ENCODE data around the gene CCNE1.

CCNE1 gene

DNA sequence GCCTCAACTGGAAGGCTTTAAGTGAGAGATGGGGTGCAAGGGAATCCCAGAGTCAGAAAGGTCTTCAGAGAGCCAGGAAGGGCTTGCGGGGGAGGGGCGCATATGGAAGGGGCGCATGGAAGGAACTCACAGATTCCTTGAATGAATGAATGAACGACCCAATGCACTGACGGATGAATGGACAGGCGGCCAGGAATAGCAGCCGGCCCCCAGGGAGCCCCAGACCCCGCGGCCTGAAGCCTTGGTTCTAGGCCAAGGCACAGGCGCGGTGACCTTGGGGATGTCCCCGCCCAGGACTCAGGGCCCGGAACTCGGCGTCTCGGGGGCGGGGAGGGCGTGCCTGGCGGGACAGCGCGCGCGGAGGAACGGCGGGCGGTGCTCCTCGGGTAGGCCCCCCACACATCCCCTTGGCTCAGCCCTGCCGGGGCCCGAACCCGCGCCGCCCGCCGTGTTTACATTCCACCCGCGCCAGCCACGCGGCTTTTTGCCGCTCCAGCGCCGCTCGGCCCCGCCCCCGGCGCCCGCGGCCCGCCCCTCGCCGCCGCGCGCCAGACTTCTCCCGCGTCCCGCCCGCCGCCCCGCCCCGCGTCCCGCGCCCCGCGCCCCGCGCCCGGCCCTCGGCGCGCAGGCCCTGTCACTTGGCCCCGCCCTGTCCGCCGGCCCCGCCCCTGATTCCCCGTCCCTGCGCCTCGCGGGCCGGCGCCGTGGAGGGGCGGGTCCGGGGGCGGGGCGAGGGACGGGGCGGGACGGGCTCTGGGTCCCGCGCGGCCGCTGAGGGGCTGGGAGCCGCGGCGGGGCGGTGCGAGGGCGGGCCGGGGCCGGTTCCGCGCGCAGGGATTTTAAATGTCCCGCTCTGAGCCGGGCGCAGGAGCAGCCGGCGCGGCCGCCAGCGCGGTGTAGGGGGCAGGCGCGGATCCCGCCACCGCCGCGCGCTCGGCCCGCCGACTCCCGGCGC, at the start of gene CCNE1:
TSS of gene CCNE1 (plus strand) at position 867 of the 955 bp plus-strand sequence. CDS start 565 bp downstream, outside the sequence.
- peak; percentile 38 for DNase-seq

DNA sequence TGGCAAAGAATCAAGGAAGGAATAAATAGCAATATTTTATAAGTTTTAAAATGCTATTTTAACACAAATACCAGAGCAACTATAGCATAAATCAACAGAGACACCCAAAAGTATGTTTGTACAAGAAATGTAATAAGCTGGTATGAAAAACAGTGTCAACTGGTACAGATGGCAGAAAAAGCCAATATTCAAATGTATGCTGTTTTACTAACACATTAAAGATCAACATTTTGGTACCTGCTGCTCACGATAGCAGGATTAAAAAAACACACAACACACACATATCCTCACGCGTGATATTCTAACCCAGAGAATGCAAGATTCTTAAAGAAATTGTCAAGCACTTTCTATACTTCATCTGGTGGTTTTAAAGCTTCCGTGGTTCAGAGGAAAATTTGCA, 48.6 kb upstream of the CCNE1 start:
- DNase-seq = no peak

DNA sequence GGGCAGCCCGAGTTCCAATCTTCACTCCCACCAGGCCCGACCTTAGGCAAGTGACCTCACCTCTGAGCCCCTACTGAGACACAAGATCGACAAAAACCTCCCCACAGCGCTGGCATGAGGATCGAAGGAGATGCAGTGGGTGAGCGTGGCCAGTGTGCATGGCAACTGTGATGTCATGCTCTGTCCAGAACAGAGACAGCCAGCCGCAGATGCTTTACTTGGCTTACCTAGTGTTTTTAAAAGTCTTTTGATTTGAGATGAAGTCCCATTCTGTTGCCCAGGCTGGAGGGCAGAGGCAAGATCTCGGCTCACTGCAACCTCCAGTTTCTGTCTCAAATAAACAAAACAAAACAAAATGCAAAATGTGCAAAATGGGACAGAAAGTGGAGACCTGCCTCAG, 47.4 kb upstream of the CCNE1 start:
- DNase-seq = no peak

DNA sequence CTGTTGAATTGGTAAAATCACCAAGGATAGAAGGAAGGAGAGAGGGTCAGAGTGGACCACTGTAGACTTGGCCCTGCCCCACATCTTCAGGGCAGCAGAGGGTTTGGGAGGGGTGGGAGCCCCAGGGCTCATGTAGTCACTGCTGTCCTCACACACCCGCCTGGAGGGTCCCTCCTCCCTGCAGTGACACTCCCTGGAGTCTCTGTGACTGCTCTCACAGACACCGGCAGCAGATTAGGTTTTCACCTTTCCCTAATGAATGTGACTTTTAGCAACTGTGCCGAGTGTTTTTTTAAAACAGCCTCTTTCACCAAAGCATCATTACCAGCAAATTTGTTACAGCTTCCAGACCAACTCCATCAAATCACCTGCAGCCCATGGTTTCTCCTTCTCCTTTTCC, 45.7 kb upstream of the CCNE1 start:
- DNase-seq = no peak

DNA sequence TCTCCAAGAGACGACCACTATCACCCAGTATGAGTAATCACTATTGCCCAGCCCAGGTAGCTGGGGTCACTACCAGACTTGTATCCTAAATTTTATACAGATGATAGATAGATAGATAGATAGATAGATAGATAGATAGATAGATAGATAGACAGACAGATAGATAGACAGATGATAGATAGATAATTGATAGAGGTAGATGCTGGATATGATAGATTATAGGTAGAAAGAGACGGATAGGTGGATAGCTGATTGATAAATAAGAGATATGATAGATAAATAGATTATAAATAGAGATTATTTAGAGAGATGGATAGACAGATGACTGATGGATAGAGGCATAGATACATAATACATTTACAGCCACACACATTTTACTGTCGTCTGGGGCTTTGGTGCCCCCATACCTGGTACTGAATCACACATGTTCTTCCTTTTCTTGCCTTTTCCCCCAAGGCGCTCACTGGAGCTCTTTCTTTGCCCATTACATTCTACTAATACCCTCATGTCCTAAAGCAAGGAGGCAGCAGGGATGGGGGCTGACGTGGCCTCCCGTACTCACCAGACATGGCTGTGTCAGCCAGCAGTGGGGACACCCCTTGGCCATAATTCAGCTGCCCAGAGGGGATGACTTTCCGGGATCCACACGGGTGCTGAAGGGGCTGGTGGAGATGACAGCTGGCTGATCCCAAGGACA, 44.6 kb upstream of the CCNE1 start:
- DNase-seq = no peak

DNA sequence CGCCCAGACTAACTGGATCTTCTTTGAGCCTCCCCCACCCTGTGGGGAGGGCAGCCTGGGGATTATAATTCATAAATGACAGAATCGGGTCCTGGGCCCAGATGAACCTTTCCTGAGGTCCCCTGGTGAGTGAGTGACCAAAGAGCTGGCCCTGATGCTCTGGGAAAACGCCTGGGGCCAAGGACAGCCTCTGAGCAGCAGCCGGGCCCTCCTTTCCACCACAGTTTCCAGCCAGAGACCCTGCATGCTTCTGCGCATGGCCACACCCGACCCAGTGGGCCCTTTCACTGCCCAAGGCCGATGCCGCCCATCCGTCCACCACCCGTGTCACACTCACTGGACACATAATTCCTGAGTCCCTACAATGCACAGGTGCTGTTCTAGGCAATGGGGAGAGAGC, 43.6 kb upstream of the CCNE1 start:
- DNase-seq = no peak

DNA sequence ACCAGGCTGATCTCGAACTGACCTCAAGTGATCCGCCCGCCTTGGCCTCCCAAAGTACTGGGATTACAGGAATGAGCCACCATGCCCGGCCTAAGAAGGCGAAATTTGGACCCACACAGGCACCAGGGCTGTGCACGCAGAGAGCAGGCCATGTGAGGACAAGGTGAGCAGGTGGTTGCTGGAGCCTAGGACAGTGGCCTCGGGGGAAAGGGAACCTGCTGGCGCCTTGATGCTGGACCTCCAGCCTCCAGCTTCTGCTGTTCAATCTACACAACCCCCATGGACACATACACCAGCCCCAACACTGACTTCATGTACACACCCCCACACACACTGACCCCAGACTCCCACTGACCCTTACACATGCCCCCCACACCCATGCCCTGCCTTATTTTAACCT, 41.8 kb upstream of the CCNE1 start:
- no peak for DNase-seq

DNA sequence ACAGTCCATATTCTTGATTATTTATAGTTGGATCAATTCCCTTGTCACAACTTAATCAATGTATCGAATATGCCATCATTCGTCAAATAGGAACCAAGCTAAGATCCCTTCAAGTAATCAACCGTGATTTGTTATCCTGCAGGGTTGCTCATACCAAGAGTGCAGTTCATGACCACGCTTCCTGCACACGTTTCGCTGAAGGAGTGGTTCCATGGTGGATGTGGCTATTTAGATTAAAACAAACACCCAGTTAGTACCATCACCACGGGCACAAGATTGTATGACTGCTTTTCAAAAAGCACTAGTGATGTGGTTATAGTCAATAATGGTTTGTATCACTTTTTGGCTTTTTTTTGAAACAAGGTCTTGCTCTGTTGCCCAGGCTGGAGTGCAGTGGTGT, 41.1 kb upstream of the CCNE1 start:
- no peak for DNase-seq

DNA sequence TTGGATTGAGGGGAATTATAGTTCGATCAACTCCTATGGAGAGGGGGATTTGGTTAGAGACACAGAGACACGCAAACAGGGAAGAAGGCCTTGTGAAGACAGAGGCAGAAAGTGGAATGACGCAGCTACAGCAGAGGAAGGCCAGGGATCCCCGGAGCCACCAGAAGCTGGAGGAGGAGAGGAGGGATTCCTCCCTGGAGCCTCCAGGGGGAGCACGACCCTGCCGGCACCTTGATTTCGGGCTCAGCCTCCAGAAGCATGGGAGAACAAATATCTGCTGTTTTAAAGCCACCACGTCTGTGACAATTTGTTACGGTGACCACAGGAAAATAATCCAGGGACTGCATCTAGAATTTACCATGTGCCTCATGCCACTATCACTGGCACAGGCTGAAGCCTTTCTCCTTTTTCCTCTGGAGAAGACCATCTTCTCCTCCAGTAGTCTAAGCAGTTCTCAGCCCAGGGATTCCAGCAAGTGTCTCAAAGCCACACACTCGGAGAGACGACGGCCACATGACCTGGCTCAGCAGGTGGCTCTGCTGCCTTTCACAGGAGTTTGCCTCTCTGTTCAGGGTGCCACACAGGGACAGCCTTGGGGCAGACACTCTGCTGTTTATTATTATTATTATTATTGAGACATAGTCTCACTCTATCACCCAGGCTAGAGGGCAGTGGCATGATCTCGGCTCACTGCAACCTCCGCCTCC, 39.9 kb upstream of the CCNE1 start:
- DNase-seq = no peak

DNA sequence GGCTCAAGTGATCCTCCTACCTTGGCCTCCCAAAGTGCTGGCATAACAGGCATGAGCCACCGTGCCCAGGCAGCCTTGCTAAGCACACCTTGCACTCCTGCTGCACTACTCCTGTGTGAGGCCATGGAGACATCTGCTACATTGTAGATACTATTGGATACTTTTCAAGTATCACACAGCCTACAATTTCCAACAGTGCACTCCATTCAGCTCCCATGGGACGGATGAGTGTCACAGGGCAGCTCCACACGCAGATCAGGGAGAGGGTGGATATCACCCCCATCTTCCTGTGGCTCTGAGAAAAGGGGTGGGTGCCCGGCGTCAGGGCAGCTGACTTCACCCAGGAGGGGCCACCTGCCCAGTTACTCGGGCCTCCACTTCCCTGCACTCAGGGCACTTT, 39.1 kb upstream of the CCNE1 start:
- no peak for DNase-seq

DNA sequence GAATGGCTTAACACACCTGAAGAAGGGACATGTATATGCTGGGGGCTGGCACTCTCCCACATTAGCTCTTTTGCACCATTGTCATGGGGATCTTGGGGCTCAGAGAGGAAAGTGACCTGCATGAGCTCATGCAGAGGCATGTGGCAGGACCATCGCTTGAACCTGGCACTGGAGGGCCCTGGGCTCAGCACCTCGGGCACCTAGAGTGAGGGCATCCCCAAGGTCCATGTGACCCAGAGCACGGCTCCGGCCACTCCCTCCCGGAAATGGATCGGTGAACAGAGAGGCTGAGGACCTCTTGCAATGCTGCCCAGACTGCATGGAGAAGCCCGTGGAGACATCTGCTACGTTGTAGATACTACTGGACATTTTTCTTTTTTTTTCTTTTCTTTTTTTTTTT, 38.6 kb upstream of the CCNE1 start:
- no peak for DNase-seq

DNA sequence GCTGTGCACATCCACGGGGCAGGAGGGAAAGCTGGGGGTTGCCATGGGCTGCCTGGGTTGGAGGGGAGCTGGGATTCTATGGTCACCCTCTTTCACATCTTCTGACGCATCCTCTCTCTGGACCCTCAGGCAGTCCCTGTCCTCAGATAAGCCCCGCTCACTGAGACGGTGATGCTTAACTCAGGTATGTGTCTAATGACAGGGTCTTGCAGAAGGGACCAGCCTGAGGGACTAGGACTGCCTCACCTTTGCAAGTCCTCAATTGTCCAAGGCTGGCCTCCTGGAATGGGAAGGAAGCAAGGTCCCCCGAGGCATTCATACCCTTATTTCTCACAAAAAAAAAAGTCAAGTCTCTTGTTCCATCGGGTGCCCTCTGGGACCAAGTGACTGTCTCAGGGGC, 37.7 kb upstream of the CCNE1 start:
- no peak for DNase-seq

DNA sequence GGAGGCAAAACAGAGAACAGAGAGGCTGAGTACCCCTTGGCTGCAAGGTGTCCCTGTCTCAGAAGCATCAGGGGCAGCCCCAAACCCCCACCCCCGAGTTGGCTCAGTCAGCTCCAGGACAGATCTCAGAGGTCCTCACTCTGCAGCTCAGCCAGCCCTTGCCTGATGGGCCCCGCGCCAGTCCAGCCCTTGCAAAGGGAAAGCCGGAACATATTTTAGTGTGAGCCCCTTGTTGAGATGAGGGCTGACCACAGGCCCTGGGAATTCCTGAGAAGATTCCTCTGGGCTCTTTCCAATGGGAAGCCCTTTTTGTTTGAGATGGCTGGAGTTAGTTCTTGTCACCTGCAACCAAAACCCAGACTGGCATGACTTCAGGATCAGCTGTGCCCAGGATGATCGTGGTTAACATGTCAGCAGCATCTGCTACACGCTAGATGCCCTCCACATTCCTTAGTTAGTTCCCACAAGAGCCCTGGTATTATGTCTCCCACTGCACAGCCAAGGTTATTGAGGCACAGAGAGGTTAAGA, 33.9 kb upstream of the CCNE1 start:
- DNase-seq = no peak

DNA sequence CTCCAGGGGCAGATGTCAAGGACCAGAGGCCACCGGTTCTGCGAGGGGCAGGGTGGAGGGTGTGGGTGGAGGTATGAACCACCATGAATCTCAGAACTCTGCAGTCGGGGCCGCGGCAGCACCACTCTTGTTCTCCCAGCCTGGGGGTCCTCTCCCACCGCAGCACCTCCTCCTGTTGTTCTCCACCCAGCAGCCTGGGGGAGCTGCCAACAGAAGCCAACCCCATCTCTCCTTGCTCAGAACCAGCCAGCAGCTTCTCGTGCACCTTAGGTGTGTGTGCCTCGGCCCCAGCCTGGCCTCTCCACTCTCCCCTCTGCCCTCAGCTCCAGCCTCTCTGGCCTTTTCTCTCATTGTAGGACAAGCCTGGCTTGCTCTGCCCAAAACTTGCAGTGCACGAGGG, 31.9 kb upstream of the CCNE1 start:
- no peak for DNase-seq

DNA sequence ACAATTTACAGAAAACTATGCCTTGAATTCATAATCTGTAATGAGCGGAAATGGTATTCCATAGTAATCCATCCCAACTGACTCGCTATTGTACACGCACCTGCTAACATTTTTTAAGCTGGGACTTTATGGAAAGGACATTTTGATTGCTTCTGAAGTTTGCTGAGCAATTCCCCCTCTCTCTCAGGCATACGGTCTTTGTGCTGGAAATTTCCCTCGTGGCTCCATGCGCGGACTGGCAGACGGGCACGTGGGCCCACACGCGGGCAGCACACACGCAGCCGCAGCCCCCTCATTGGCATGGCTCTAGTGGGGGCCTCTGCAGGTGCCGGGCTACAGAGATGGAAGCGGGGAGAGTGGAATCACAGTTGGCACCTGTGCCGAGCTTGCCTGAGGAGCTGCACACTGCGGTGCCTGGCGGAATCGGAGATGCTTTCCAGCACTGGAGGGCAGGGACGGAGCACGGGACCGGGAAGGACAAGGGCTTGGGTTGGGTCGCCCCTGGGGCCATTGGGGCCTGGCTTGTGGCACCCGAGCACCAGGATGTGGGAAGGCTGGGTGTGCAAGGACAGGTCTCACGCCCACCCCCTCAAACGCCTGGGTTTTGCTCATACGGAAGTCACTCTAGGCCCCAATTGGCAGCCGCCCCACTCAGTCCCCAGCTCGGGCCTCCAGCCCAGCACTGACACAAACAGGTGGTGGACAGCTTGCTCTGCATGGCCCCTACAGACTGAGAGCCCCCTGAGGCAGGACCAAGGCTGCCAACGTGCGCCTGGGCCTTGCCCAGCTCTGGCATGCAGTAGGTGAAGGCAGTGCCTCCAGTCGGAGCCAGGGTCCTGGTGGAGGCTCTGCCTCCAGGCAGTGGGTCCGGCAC, 30.2 kb upstream of the CCNE1 start:
- DNase-seq = no peak

DNA sequence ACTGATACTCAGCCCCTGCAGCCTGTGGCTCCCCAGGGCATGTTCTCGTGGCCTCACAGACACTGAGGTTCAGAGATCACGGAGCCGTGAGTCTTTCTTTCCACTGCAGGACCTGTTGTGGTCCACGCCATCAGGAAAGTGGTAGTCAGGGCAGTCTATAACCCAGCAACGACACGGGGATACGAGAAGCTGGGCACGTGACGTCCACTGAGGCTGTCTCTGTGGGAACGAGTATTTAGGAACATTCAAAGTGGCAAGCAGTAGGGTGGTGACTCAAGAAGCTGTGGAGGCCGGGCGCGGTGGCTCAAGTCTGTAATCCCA, 29.6 kb upstream of the CCNE1 start:
- no peak for DNase-seq

DNA sequence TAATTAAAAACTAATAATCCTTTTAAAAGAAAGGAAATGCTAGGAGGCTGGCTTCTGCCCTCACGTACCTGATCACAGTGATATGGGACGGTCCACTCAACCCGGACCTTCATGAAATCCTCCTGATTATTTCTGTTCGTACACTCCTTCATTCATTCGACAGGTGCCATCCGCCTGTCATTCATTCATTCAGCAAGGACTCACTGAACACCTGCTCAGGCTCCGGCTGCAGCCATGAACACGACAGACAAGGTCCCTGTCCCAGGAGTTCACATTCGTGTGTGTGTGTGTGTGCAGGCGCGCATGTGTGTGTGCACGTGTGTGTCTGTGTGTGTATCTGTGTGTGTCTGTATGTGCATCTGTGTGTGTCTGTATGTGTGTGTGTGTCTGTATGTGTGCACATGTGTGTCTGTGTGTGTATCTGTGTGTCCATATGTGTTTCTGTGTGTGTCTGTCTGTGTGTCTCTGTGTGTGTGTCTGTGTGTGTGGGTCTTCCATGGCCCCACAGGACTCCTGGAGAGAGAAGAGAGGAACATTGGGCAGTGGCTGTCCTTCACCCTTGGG, 28.1 kb upstream of the CCNE1 start:
- no peak for DNase-seq

DNA sequence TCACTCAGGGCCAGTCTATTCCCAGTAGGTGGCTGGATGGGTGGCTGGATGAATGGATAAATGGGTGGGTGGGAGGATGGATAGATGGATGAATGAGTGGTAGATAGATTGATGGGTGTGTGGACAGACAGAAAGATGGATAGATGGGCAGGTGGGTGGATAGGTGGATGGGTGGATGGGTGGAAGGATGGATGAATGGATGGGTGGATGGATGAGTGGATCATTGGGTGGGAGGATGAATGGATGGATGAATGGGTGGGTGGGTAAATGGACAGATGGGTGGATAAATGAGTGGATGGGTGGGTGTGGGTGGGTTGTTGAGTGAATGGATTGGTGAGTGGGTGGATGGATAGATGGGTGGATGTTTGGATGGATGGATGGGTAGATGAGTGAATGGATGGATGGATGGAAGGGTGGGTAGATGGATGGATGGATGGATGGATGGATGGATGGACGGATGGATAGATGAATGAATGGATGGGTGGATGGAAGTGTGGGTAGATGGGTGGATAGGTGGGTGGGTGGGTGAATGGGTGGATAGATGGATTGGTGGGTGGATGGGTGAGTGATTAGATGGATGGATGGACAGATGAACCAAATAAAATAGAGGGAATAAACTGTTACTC, 27.1 kb upstream of the CCNE1 start:
- DNase-seq = no peak

DNA sequence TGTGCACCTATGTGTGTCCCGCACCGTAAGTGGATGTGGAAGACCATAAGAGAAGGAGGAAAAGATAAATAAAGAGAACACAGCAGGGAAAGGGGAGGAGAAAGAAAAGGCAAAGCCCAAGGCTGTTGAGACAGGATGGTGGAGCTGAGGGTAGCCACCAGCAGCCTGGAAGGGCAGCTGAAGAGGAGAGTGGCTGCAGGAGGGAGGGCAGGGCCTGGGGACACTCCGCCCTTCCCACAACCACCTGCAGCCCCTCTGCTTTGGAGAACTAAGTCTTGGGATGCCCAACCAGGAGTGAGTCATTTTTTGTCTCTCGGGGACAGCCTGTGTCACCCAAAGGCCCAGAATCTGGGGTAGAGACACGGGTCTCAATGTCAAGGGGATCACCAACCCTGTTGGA, 26.4 kb upstream of the CCNE1 start:
- no peak for DNase-seq

DNA sequence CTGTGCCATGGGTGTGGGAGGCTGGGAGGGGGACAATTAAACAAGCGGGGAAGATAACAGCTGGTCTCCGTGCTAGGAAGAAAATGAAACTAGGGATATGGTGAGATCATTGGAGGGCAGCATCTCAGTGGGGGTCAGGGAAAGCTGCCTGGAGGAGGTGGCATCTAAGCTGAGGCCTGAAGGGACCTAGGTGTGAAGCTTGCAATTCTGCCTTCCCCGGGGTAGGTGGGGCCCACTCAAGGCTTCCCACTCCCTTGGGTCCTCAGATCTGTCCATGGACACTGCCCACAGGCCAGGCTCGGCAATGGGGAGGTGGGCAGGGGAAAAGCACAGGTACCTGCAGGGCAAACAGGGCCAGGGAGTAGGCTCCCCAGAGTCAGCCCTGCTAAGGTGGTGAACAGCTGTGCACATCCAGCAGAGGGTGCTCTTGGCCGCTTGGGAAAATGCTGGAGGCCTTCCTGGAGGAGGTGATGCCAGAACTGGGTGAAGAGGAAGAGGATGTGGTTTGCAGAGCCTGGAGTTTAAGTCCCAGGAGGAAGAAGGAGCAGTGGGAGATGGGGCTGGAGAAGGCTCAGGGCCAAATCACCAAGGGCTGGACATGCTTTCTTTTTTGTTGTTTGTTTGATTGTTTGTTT, 25.7 kb upstream of the CCNE1 start:
- DNase-seq = no peak

DNA sequence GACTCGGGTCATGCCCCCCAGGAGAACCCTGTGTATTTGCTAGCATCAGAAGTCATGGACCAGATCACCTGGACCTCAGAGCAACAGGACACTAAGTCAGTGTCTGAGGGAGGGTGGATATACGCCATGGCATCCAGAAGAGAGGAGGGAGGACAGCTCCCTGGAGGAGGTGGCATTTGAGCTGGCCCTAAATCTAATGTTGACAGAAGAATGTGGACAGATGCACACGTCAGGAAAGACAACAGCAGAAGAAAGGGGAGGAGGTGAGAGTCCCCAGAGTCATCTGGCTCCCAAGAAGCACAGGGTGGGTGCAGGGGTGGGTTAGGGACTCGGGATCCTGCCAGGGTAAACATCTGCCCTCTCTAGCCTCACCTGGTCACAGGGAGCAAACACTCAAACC, 24.5 kb upstream of the CCNE1 start:
- no peak for DNase-seq
